Measurements from ENCODE around the gene MRPL18.
A peak's percentile ranks its signal among the peaks of the same experiment; 100 is the strongest.

Gene MRPL18

GRCh38 chr6:159756508-159756907, 33.8 kb upstream of the MRPL18 start:
- Histone ChIP-seq H3K9me3 (ENCODE audit: control insufficient read depth, low read length) (no peaks in the 10 kb centered on the region), H3K4me3 (ENCODE audit: insufficient read depth, low read depth, low read length) (no peak overlapping the region), H3K4me1 (ENCODE audit: control insufficient read depth, insufficient read depth, low read length) (peaks cover 9% of the 10 kb centered on the region), H3K27me3 (ENCODE audit: control insufficient read depth, insufficient read depth, low read length, poor library complexity, severe bottlenecking) (no peaks in the 10 kb centered on the region), H3K27ac (ENCODE audit: insufficient read depth, low read depth, low read length, poor library complexity, severe bottlenecking) (no peak overlapping the region), H3K36me3 (ENCODE audit: control insufficient read depth, insufficient read depth, low read length) (peaks cover 49% of the 10 kb centered on the region)
- 95 to 99% methylated on average over 4 of the region's 4 CpGs for WGBS, 2 experiments

GRCh38 chr6:159758031-159759001, 32.0 kb upstream of the MRPL18 start:
- WGBS, 2 experiments, result 94 to 97% methylated on average over 7 of the region's 7 CpGs
- Histone ChIP-seq H3K27ac (ENCODE audit: insufficient read depth, low read depth, low read length, poor library complexity, severe bottlenecking) (peak overlapping the region; percentile 30), H3K9me3 (ENCODE audit: control insufficient read depth, low read length) (no peaks in the 10 kb centered on the region), H3K27me3 (ENCODE audit: control insufficient read depth, insufficient read depth, low read length, poor library complexity, severe bottlenecking) (no peaks in the 10 kb centered on the region), H3K4me3 (ENCODE audit: insufficient read depth, low read depth, low read length) (no peak overlapping the region), H3K36me3 (ENCODE audit: control insufficient read depth, insufficient read depth, low read length) (peaks cover 35% of the 10 kb centered on the region), H3K4me1 (ENCODE audit: control insufficient read depth, insufficient read depth, low read length) (peaks cover 9% of the 10 kb centered on the region)

DNA sequence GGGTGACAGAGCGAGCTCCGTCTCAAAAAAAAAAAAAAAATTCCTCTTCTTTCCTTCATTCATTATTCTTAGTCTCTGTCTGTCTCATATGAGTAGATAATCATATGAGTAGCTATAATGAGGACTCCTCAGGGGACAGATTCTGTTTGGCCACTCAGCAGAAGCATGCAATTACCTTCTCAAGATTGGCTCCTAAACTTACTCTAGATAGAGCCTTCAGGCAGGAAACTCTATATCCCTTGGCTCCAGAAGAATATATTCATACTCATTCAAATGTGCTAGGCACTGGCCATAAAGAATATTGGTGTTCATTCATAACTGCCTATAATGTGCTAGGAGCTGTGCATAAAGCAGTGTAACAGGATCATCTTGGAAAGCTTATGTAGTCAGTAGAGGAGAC, 30.6 kb upstream of the MRPL18 start:
- no peaks in the 10 kb centered on the region for H3K27me3 ChIP-seq (ENCODE audit: control insufficient read depth, insufficient read depth, low read length, poor library complexity, severe bottlenecking)
- peaks cover 9% of the 10 kb centered on the region for H3K4me1 ChIP-seq (ENCODE audit: control insufficient read depth, insufficient read depth, low read length)
- no peaks in the 10 kb centered on the region for H3K9me3 ChIP-seq (ENCODE audit: control insufficient read depth, low read length)
- no peak overlapping the region for H3K4me3 ChIP-seq (ENCODE audit: insufficient read depth, low read depth, low read length)
- H3K27ac ChIP-seq (ENCODE audit: insufficient read depth, low read depth, low read length, poor library complexity, severe bottlenecking), result no peak overlapping the region
- H3K36me3 ChIP-seq (ENCODE audit: control insufficient read depth, insufficient read depth, low read length), result peaks cover 21% of the 10 kb centered on the region
- no CpG with 5 or more reads among the region's 2 CpGs for WGBS, 2 experiments

- Histone ChIP-seq H3K27ac (ENCODE audit: insufficient read depth, low read depth, low read length, poor library complexity, severe bottlenecking) (peak overlapping the region; percentile 78), H3K9me3 (ENCODE audit: control insufficient read depth, low read length) (no peaks in the 10 kb centered on the region), H3K27me3 (ENCODE audit: control insufficient read depth, insufficient read depth, low read length, poor library complexity, severe bottlenecking) (no peaks in the 10 kb centered on the region), H3K4me3 (ENCODE audit: insufficient read depth, low read depth, low read length) (no peak overlapping the region), H3K4me1 (ENCODE audit: control insufficient read depth, insufficient read depth, low read length) (peaks cover 9% of the 10 kb centered on the region), H3K36me3 (ENCODE audit: control insufficient read depth, insufficient read depth, low read length) (peaks cover 12% of the 10 kb centered on the region)
- 41 to 43% methylated on average over 3 of the region's 3 CpGs for whole genome bisulfite sequencing, 2 experiments
Observed at GRCh38 chr6:159760602-159761057, 29.6 kb upstream of the MRPL18 start.

- Histone ChIP-seq H3K27me3 (ENCODE audit: control insufficient read depth, insufficient read depth, low read length, poor library complexity, severe bottlenecking) (no peaks in the 10 kb centered on the region), H3K4me1 (ENCODE audit: control insufficient read depth, insufficient read depth, low read length) (peaks cover 9% of the 10 kb centered on the region), H3K4me3 (ENCODE audit: insufficient read depth, low read depth, low read length) (peak overlapping the region; percentile 74), H3K9me3 (ENCODE audit: control insufficient read depth, low read length) (no peaks in the 10 kb centered on the region), H3K36me3 (ENCODE audit: control insufficient read depth, insufficient read depth, low read length) (peaks cover 8% of the 10 kb centered on the region), H3K27ac (ENCODE audit: insufficient read depth, low read depth, low read length, poor library complexity, severe bottlenecking) (peak overlapping the region; percentile 68)
- 45 to 46% methylated on average over 45 of the region's 45 CpGs for WGBS, 2 experiments
Observed at GRCh38 chr6:159761129-159761872, 29.0 kb upstream of the MRPL18 start.

GRCh38 chr6:159761873-159762680, 28.2 kb upstream of the MRPL18 start, which contains the start of gene ACAT2:
ACAT2 (plus strand) TSS chr6:159762045; CDS start chr6:159762088, 43 bp downstream.
- H3K4me1 ChIP-seq (ENCODE audit: control insufficient read depth, insufficient read depth, low read length), result peaks cover 9% of the 10 kb centered on the region
- H3K4me3 ChIP-seq (ENCODE audit: insufficient read depth, low read depth, low read length), result peak within 1 kb of the TSS; percentile 74
- H3K27ac ChIP-seq (ENCODE audit: insufficient read depth, low read depth, low read length, poor library complexity, severe bottlenecking), result peak within 1 kb of the TSS; percentile 97
- WGBS, 2 experiments, result 24 to 25% methylated on average over 76 of the region's 76 CpGs
- H3K9me3 ChIP-seq (ENCODE audit: control insufficient read depth, low read length), result no peaks in the 10 kb centered on the region
- H3K27me3 ChIP-seq (ENCODE audit: control insufficient read depth, insufficient read depth, low read length, poor library complexity, severe bottlenecking), result no peaks in the 10 kb centered on the region
- peaks cover 14% of the 10 kb centered on the region for H3K36me3 ChIP-seq (ENCODE audit: control insufficient read depth, insufficient read depth, low read length)

DNA sequence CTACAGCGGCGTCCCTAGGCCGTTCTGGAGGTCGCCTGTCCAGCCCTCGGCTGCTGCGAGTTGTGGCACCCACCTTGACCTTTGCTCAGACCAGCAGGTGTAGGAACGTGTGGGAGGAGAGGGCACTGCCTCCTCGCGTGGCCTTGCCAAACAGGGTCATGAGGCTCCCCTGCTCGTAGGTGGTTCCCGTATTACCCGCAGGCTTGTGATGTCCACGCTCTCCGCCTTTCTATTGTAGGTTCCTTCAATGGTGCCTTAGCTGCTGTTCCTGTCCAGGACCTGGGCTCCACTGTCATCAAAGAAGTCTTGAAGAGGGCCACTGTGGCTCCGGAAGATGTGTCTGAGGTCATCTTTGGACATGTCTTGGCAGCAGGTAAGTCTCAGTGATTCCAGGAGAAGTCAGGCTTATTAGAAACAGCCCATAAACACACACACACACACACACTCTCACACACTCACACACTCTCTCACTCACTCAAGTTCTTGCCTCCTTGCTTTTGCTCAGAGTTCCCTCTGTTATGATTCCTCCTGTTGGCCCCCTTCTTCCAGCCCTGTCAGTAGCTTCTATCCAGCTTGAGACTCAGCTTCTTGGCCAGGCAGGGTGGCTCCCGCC, 27.5 kb upstream of the MRPL18 start:
- Histone ChIP-seq H3K4me3 (ENCODE audit: insufficient read depth, low read depth, low read length) (peak overlapping the region; percentile 74), H3K9me3 (ENCODE audit: control insufficient read depth, low read length) (no peaks in the 10 kb centered on the region), H3K27me3 (ENCODE audit: control insufficient read depth, insufficient read depth, low read length, poor library complexity, severe bottlenecking) (no peaks in the 10 kb centered on the region), H3K36me3 (ENCODE audit: control insufficient read depth, insufficient read depth, low read length) (peaks cover 15% of the 10 kb centered on the region), H3K4me1 (ENCODE audit: control insufficient read depth, insufficient read depth, low read length) (peaks cover 9% of the 10 kb centered on the region), H3K27ac (ENCODE audit: insufficient read depth, low read depth, low read length, poor library complexity, severe bottlenecking) (no peak overlapping the region)
- 45 to 48% methylated on average over 16 of the region's 16 CpGs for WGBS, 2 experiments

DNA sequence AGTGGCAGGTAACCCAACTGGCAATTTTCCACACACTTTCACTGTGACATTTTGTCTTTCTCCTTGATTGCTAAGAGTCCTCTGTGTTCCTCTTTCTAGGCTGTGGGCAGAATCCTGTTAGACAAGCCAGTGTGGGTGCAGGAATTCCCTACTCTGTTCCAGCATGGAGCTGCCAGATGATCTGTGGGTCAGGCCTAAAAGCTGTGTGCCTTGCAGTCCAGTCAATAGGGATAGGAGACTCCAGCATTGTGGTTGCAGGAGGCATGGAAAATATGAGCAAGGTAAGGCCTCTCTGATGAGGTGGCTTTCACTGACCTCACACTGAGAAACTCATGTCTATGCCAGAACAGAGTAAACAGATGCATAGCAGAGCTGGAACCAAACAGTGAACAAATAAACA, 23.4 kb upstream of the MRPL18 start:
- Histone ChIP-seq H3K27ac (ENCODE audit: insufficient read depth, low read depth, low read length, poor library complexity, severe bottlenecking) (no peak overlapping the region), H3K36me3 (ENCODE audit: control insufficient read depth, insufficient read depth, low read length) (peaks cover 45% of the 10 kb centered on the region)

DNA sequence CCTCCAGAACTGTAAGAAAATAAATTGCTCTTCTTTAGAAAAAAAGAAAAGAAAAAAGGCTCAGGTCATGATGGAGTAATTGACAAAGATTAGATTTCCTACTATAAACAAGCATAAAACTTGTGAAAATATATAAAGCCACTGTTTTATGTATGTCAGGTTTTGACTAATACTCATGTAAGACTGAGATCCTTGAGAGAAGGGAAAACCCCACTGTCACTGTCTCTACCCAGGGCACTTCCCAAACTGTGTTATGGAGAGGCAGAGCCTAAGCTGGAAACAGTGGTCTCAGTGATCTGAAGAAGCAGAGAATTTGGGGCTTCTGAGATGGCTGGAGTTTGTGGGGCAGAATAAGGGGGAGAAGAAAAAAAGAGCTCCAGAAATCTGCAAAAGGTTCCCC, 20.8 kb upstream of the MRPL18 start:
- H3K27ac ChIP-seq (ENCODE audit: insufficient read depth, low read depth, low read length, poor library complexity, severe bottlenecking), result no peak overlapping the region
- H3K9me3 ChIP-seq (ENCODE audit: control insufficient read depth, low read length), result no peaks in the 10 kb centered on the region
- no peak overlapping the region for H3K4me3 ChIP-seq (ENCODE audit: insufficient read depth, low read depth, low read length)
- no peaks in the 10 kb centered on the region for H3K27me3 ChIP-seq (ENCODE audit: control insufficient read depth, insufficient read depth, low read length, poor library complexity, severe bottlenecking)
- H3K4me1 ChIP-seq (ENCODE audit: control insufficient read depth, insufficient read depth, low read length), result no peaks in the 10 kb centered on the region
- peaks cover 59% of the 10 kb centered on the region for H3K36me3 ChIP-seq (ENCODE audit: control insufficient read depth, insufficient read depth, low read length)

More for the DNA sequence above, 23.4 kb upstream of the MRPL18 start:
- no peaks in the 10 kb centered on the region for H3K4me1 ChIP-seq (ENCODE audit: control insufficient read depth, insufficient read depth, low read length)
- no peaks in the 10 kb centered on the region for H3K9me3 ChIP-seq (ENCODE audit: control insufficient read depth, low read length)
- no peaks in the 10 kb centered on the region for H3K27me3 ChIP-seq (ENCODE audit: control insufficient read depth, insufficient read depth, low read length, poor library complexity, severe bottlenecking)
- H3K4me3 ChIP-seq (ENCODE audit: insufficient read depth, low read depth, low read length), result no peak overlapping the region

Data from ectodermal cell (in vitro differentiated cells).